T47D (cell line): Measurements from ENCODE around the gene ABR.

Source experiments
- DNase-seq, 2 experiments: peaks; one replicate each; pipeline versions ENCODE4 v3.0.0 to v3.0.0-alpha.2; 2011 to 2012; ENCODE audit warnings: low read depth in 1 of 2, low spot score in 1 of 2
- JUND ChIP-seq: IDR thresholded peaks from 2 replicates; pipeline ENCODE4 v1.6.1; 2012; ENCODE audit warnings: low read depth
- in situ Hi-C: cut with HindIII; loops from 2 replicates; pipeline ENCODE4 v1.10.0; 2016; ENCODE audit warnings: low sequenced_read_pairs, low pct_unique_long_range_greater_than_20kb

Gene ABR

GRCh38 chr17:1179818-1180742 lies at the start of gene ABR:
Gene ABR, minus strand, starts transcription at chr17:1179981. Its CDS starts 254 bp downstream, at chr17:1179727.
- DNase-seq: no peak
- in situ Hi-C loops: no loop called here
- TF ChIP-seq JUND: no peak

GRCh38 chr17:1229349-1229899 lies 49.6 kb upstream of the ABR start:
- in situ Hi-C loops: no loop called here
- no peak for TF ChIP-seq JUND
- DNase-seq: peak; percentile 24 to 59

- no peak for DNase-seq
- no peak for TF ChIP-seq JUND
- in situ Hi-C loops: no loop called here
Observed at GRCh38 chr17:1228781-1229348, 49.1 kb upstream of the ABR start.

- in situ Hi-C loops: no loop called here
- no peak for DNase-seq
- TF ChIP-seq JUND: no peak
Observed at GRCh38 chr17:1227917-1228780, 48.4 kb upstream of the ABR start.

GRCh38 chr17:1227365-1227764 lies 47.6 kb upstream of the ABR start:
- in situ Hi-C loops: no loop called here
- DNase-seq: no peak
- TF ChIP-seq JUND: no peak

GRCh38 chr17:1226308-1226707 lies 46.5 kb upstream of the ABR start:
- TF ChIP-seq JUND: no peak
- no peak for DNase-seq
- in situ Hi-C loops: no loop called here

- TF ChIP-seq JUND: no peak
- in situ Hi-C loops: no loop called here
- DNase-seq: no peak
Observed at GRCh38 chr17:1224330-1224729, 44.5 kb upstream of the ABR start.

- in situ Hi-C loops: no loop called here
- TF ChIP-seq JUND: no peak
- DNase-seq: no peak
Observed at GRCh38 chr17:1223662-1224061, 43.9 kb upstream of the ABR start.

GRCh38 chr17:1222321-1222720 lies 42.5 kb upstream of the ABR start:
- in situ Hi-C loops: no loop called here
- DNase-seq: no peak
- no peak for TF ChIP-seq JUND

- in situ Hi-C loops: no loop called here
- no peak for DNase-seq
- no peak for TF ChIP-seq JUND
Observed at GRCh38 chr17:1221209-1221608, 41.4 kb upstream of the ABR start.

- DNase-seq: no peak
- in situ Hi-C loops: no loop called here
Observed at GRCh38 chr17:1220346-1220745, 40.6 kb upstream of the ABR start.

GRCh38 chr17:1217089-1217385 lies 37.3 kb upstream of the ABR start:
- no peak for TF ChIP-seq JUND
- in situ Hi-C loops: no loop called here
- no peak for DNase-seq

More at GRCh38 chr17:1220346-1220745, 40.6 kb upstream of the ABR start:
- no peak for TF ChIP-seq JUND
